Breast epithelium (tissue), 3 donors: ENCODE measurements around the gene AAR2.

Experiments used
- CTCF ChIP-seq, 3 donors: fragments of 450-650 bp; IDR thresholded peaks; one replicate each; pipeline ENCODE4 v1.5.1; 2016 to 2017; ENCODE audit warnings: antibody characterized with exemption in 3 of 3, mild to moderate bottlenecking in 3 of 3, moderate library complexity in 3 of 3
- POLR2AphosphoS5 ChIP-seq, 3 donors: sonication (generic); formaldehyde crosslinking; IDR thresholded peaks; one replicate each; pipeline ENCODE4 v1.6.1; 2017; ENCODE audit warnings: antibody characterized with exemption in 3 of 3

GRCh38 chr20:36297656-36298055 is 61.4 kb downstream of the AAR2 start:
- TF ChIP-seq CTCF (IDR thresholded peaks at IDR 0.05), result no peak
- TF ChIP-seq POLR2AphosphoS5 (IDR thresholded peaks at IDR 0.05), result no peak
